Measurements from ENCODE around the gene TNIP1. TPM values are rescaled to one million over a fixed set of nuclear protein-coding genes. Genes with fewer than 3 reads are reported as not detected.

Gene TNIP1
- total and polyA plus RNA-seq, 2 experiments from 2014 or later: 94.9 to 134 TPM

DNA sequence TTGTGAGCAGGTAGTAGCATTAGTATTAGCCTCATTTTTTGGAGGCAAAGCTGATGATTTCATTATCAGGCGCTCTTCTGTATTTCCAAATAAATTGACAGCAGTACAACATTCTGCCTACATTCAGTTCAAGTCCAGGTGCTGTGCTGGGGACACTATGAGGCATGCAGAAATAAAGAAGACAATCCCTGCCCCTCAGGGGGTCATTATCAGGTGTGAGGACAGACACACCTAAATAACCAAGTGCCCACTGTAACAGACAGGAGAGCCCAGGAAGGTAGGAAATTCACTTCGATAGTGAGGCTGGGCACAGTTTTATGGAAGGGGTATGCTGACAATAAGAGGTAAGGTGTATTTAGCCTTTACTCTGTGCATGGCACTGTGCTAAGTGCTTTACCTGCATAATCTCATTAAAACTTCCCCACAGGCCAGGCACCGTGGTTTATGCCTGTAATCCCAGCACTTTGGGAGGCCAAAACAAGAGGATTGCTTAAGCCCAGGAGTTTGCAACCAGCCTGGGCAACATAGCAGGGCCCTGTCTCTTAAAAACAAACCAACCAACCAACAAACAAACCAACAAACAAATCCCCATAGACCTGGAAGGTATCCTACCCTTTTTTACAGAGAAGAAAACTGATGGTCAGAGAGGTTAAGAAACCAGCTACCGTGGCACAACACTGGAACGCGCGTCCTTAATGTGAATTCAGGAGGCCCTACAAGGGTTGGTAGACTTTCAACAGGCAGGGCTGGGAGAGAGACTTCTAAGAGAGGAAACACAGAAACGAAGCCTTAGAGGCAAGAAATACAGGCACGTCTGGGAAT, 77.9 kb downstream of the TNIP1 start:
- Histone ChIP-seq H3K9me3 (ENCODE audit: low read depth) (no peaks in the 10 kb centered on the region), H3K27me3 (no peaks in the 10 kb centered on the region), H3K4me3 (no peak overlapping the region), H3K27ac (no peak overlapping the region), H3K36me3 (no peaks in the 10 kb centered on the region), H3K4me1 (ENCODE audit: low read depth) (peaks cover 19% of the 10 kb centered on the region)
- no peak for TF ChIP-seq CTCF (IDR thresholded peaks at IDR 0.05; ENCODE audit: low read depth, low read length)
- DNase-seq (ENCODE audit: low read depth in 1 of 2, low spot score in 1 of 2): no peak

GRCh38 chr5:151002250-151002649, 78.6 kb downstream of the TNIP1 start:
- Histone ChIP-seq H3K36me3 (no peaks in the 10 kb centered on the region), H3K27ac (no peak overlapping the region), H3K4me3 (no peak overlapping the region), H3K27me3 (no peaks in the 10 kb centered on the region), H3K9me3 (ENCODE audit: low read depth) (no peaks in the 10 kb centered on the region), H3K4me1 (ENCODE audit: low read depth) (peaks cover 19% of the 10 kb centered on the region)
- DNase-seq (ENCODE audit: low read depth in 1 of 2, low spot score in 1 of 2): peak; percentile 40 to 63
- peak; percentile 47 for TF ChIP-seq CTCF (IDR thresholded peaks at IDR 0.05; ENCODE audit: low read depth, low read length)

- no peak for TF ChIP-seq CTCF (IDR thresholded peaks at IDR 0.05; ENCODE audit: low read depth, low read length)
- Histone ChIP-seq H3K4me1 (ENCODE audit: low read depth) (peaks cover 17% of the 10 kb centered on the region), H3K36me3 (no peaks in the 10 kb centered on the region), H3K27ac (no peak overlapping the region), H3K4me3 (no peak overlapping the region), H3K27me3 (no peaks in the 10 kb centered on the region), H3K9me3 (ENCODE audit: low read depth) (no peaks in the 10 kb centered on the region)
- DNase-seq (ENCODE audit: low read depth in 1 of 2, low spot score in 1 of 2): no peak
These were observed 79.4 kb downstream of the TNIP1 start for GRCh38 chr5:151001436-151001835.

GRCh38 chr5:150999704-151000442, 81.0 kb downstream of the TNIP1 start:
- Histone ChIP-seq H3K27ac (no peak overlapping the region), H3K36me3 (no peaks in the 10 kb centered on the region), H3K4me3 (no peak overlapping the region), H3K9me3 (ENCODE audit: low read depth) (no peaks in the 10 kb centered on the region), H3K27me3 (no peaks in the 10 kb centered on the region), H3K4me1 (ENCODE audit: low read depth) (peaks cover 2% of the 10 kb centered on the region)
- no peak for TF ChIP-seq CTCF (IDR thresholded peaks at IDR 0.05; ENCODE audit: low read depth, low read length)
- peak in 1 of 2 donors; percentile 58 for DNase-seq (ENCODE audit: low read depth in 1 of 2, low spot score in 1 of 2)

DNA sequence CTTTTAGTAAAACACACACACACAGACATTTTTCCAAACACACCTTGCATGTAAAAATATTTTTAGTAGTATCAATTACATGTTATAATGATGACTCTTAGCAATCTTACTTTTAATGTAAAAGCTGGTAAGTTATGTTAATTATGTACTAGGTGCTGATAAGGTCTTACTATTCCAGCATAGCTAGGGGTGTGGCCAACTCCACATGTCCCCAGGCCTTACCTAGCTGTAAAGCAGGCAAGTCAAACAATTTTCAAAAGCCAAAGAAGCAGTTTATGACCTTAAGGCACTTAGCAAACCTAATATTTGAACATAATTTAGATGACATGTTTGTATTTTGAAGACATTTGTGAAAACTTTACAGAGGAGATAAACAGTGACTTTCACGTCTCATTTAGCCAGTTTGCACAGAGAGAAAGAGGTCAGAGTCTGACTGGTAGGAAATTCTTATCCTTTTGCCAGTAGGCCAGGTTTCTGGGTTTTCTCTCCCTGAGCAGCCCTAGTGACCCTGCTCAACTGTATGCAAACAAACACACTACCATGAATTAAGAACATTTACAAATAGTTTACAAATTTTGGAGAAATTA, 86.9 kb downstream of the TNIP1 start:
- DNase-seq (ENCODE audit: low read depth in 1 of 2, low spot score in 1 of 2): no peak
- no peak overlapping the region for H3K27ac ChIP-seq
- H3K9me3 ChIP-seq (ENCODE audit: low read depth): no peaks in the 10 kb centered on the region
- no peaks in the 10 kb centered on the region for H3K27me3 ChIP-seq
- no peaks in the 10 kb centered on the region for H3K4me1 ChIP-seq (ENCODE audit: low read depth)
- no peaks in the 10 kb centered on the region for H3K36me3 ChIP-seq
- no peak for TF ChIP-seq CTCF (IDR thresholded peaks at IDR 0.05; ENCODE audit: low read depth, low read length)
- no peak overlapping the region for H3K4me3 ChIP-seq
